ENCODE measurements around the gene MROH9.
A peak's percentile ranks its signal among the peaks of the same experiment; 100 is the strongest.
"Not testable (repeated sequence)": the region's sequence is repeated elsewhere in the genome, so short reads cannot be mapped to it uniquely, and the experiment has no call there.

Gene MROH9, protein sequence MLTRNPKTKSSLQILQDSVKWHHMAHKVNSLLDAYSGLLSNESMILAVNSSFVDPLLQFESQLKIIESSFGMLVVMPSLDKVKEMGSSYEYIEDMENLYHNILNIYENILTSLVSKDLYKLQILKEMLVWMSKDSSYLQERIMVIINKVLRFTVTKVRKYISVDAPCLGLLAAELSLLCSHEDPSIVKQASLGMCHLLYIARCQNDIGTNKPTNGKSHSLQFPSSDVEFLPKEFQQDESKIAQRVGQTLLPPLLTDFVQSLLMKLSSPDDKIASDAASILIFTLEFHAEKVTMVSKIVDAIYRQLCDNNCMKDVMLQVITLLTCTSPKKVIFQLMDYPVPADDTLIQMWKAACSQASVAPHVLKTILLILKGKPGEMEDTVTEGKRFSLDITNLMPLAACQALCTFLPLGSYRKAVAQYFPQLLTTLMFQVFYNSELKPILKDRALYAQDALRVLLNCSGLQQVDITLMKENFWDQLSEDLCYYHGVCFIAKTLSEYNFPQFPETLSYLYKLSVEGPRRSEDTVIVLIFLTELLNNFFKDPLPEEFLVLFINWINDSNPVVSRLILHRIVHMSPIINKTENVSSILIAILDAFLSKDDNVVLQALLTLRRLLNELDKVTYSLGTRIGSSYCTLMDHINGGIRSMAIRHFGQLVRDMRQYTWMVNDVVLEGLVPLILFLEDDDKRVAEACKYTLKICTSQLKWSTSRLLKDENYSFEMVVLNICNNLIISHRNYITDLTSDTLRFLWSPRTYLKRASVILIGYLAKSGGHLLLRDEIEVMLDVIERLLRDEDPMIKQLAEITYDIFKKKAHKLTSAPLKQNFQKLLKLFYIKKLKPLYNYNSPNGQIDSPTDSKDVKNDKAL

GRCh38 chr1:170935231-170935630 is at the start of gene MROH9:
Gene MROH9 (plus strand): TSS chr1:170935534. CDS start chr1:170945557, 10,023 bp downstream.
- no peak for DNase-seq

GRCh38 chr1:170885551-170885950 is 49.8 kb upstream of the MROH9 start:
- no peak for DNase-seq

GRCh38 chr1:170886460-170886859 is 48.9 kb upstream of the MROH9 start:
- no peak for DNase-seq

DNA sequence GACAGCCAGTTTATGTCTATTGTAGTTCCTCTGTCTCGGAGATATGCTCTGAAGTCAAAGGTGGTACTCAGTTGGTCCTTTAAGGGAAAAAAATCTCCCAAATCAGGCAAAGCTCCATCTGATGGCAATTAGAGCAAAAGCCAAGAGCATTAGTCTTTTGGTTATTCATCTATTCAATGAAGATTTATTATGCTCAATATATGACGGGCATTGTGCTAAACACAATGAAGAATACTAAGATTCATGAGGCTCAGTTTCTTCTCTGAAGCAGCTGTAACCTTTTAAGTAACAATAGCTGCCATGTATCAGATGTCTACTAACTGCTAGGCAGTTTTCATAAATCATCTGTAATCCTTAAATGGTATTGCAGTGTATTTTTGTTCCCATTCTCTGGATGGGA is 47.6 kb upstream of the MROH9 start:
- DNase-seq = no peak

- no peak for DNase-seq
Observed at GRCh38 chr1:170891872-170892271, 43.5 kb upstream of the MROH9 start.

GRCh38 chr1:170893655-170894297 is 41.6 kb upstream of the MROH9 start:
- no peak for DNase-seq

DNA sequence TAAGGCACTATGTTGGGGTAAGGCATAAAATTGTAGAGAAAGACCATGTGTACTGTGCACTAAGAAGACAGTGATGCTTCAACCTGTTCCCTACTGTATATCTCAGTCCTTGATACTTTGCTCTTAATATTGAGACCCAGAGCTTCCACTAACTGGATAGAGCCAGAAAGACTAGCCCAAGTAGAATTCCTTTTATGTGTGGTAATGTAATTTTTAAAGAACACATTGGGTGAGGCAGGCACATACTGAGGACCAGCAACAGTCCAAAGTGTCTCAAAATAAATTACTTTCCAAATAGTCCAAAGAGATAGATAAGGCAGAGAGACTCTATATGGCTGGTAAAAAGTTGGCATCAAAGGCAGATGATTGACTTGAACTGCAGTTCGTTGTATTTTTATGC is 31.4 kb upstream of the MROH9 start:
- no peak for DNase-seq

DNA sequence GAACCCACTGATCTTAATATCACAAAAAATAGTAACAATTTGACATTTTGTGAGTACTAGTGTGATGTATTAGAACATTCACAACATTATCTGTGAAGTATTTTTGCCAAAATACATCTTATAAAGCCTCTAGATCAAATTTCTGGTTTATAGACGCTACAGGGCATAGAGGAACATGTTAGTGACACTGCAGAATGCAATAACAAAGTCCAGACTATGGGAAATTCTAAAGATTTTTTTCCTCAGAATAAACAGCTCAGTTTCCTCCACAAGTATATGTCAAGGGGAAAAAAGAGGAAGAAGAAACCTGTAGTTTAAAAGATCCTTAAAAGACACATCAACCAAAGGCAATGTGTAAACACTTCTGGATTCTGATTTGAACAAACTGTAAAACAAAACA is 26.4 kb upstream of the MROH9 start:
- no peak for DNase-seq

GRCh38 chr1:170910273-170910672 is 25.1 kb upstream of the MROH9 start:
- no peak for DNase-seq

DNA sequence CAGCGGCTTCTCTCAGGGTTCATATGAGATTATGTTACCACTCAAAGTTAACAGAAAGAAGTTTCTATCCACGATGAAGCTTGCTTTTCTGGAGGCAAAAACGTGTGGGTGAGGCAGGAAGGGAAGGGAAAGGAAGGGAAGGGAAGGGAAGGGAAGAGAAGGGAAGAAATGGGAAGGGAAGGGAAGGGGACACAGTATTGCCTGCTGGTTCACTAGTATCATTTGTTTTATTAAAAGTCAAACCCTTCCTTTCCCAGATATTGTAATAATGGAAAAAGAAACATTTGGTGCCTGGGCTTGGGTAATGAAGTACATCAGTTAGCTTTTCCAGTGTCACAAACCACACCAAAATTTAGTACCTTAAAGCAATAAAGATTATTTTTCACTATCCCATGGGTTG is 18.0 kb upstream of the MROH9 start:
- DNase-seq = no peak

- not testable (repeated sequence) for DNase-seq
Observed at GRCh38 chr1:170924656-170925055, 10.7 kb upstream of the MROH9 start.

DNA sequence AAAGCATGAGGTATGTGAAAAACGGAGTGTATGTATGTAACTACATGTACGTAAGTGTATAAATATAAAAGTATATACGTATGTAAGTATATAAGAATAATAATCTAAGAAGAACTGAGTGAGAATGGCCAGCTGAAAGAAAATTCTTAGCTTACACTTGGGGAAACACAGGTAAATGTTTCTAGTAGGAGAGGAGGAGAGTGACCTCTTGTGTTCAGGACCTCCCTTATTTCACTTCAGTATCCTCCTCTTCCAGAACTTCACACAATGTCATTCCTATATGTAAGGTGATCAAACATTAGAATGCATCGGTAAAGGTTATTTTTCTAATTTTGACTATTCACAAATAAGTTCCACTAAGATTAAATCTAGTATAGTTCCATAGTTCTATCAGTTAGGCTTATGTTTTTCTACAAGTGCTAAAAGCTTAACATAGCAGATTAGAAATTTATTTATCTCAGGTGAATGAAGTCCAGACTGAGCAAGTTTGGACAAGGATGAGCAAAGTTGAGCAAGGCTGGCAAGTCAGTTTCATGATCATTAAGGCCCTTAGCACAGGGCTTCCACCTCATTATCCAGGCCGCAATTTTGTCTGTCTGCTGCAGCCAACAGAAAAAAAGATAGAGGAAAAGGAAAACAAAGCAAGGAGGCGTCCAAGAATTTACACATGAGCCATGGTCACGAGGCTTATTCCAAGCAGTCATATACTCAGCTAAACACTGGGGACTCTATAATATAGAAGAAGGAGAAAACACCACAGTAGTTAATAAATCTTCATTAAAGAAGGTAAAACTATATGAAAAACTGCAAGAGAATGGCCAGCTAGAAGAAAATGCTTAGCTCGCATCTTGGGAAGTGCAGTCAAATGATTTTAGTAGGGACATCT is 7.1 kb upstream of the MROH9 start:
- DNase-seq = no peak

DNA sequence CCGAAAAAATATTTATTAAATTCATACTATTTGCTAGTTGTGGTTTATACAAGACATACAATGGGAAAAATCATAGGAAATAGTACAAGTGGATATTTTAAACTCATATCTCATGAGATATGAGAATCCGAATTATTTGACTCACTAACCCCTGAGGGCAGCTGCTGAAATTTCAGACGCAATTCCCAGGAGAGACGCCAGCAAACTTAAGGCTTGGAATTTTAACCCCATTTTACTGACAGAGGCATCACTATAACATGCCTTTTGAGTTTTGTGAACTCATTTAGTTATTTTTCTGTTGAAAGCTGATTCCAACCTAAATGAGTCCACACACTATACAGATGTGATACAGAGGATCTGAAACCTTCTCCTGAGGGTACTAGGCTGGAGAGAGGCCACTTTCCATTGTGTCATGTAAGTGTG is 5.9 kb upstream of the MROH9 start:
- no peak for DNase-seq

- peak; percentile 9 for DNase-seq
Observed at GRCh38 chr1:170929835-170930554, 5.3 kb upstream of the MROH9 start.

DNA sequence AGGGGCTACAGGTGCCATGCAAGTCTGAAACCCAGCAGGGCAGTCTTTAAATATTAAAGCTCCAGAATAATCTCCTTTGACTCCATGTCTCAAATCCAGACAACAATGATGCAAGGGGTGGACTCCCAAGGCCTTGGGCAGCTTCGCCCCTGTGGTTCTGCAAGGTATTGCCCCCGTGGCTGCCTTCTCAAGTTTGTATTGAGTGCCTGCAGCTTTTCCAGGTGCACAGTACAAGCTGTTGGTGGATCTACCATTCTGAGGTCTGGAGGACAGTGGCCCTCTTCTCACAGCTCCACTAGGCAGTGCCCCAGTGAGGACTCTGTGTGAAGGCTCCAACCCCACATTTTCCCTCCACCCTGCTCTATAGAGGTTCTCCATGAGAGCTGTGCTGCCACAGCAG is 3.7 kb upstream of the MROH9 start:
- no peak for DNase-seq

- DNase-seq = no peak
Observed at GRCh38 chr1:170932236-170932635, 3.1 kb upstream of the MROH9 start.

DNA sequence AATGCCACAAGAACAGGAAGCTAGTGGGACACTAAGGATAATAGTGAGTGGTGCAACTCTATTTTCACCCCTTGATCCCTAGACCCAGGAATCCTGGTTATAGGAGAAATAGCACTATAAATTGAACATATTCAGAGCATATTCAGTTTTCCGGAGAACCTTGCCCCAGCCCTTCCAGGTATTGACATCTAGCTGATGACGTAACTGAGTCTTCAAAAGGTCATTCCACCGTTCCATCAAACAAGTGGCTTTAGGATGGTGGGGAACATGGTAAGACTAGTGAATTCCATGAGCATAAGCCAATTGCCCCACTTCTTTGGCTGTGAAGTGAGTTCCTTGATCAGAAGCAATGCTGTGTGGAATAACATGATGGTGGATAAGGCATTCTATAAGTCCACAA is 2.9 kb downstream of the MROH9 start:
- DNase-seq = no peak

- DNase-seq = no peak
Observed at GRCh38 chr1:170939476-170939875, 4.1 kb downstream of the MROH9 start.

DNA sequence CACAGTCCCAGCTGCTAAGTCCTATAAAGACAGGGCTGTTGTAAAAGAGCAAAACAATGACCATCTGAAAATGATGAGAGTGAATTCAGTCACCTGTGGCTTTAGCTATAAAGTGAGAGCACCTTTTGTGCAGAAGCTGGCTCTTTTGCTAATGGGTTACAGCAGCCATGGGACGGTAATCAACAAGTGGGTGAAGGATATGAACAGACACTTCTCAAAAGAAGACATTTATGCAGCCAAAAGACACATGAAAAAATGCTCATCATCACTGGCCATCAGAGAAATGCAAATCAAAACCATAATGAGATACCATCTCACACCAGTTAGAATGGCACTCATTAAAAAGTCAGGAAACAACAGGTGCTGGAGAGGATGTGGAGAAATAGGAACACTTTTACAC is 16.4 kb downstream of the MROH9 start:
- DNase-seq = not testable (repeated sequence)

- no peak for DNase-seq
Observed at GRCh38 chr1:170959385-170959784, 24.1 kb downstream of the MROH9 start.

DNA sequence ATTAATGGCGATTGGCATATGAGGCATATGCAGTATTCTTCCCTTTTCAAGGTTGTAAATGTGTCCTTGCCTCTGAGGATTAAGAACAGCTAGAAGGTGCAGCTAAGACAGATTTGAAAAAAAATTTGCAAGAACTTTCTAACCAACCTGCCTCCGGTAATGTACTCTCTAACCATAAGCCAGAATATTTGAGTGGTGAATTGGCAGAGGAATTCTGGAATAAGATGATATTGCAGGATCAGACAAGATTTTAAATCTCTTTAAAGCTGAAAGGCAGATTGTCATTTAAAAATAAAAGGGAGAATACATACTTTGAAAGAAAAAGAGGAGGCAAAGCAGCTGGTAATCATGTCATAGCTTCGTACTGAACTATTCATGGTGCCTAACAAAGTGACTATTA is 29.2 kb downstream of the MROH9 start:
- no peak for DNase-seq

Data from KG1 (cell line).